HepG2 (cell line): ENCODE data around the gene LGALS4. TPM values are rescaled to one million over a fixed set of nuclear protein-coding genes. Genes with fewer than 3 reads are reported as not detected.

Experiments used
- ARID2 ChIP-seq: sonication (generic); formaldehyde crosslinking; IDR thresholded peaks from 2 replicates; pipeline ENCODE4 v1.8.1; 2022; ENCODE audit warnings: mild to moderate bottlenecking, missing genetic modification reagents, borderline replicate concordance
- CBX5 ChIP-seq: sonication (generic); formaldehyde crosslinking; IDR thresholded peaks from 2 replicates; pipeline ENCODE4 v1.4.0; 2020; ENCODE audit warnings: missing genetic modification reagents, borderline replicate concordance
- CENPT ChIP-seq: sonication (generic); formaldehyde crosslinking; IDR thresholded peaks from 2 replicates; pipeline ENCODE4 v1.8.0; 2022; ENCODE audit warnings: low read depth, mild to moderate bottlenecking, moderate library complexity, missing genetic modification reagents
- CREB1 ChIP-seq, 2 experiments: fragments of 450-650 bp in 1 of 2; IDR thresholded peaks; 2 replicates each; pipeline ENCODE4 v1.6.1; 2016 to 2017; ENCODE audit warnings: control low read depth in 1 of 2, mild to moderate bottlenecking in 1 of 2, missing compliant biosample characterization in 1 of 2, missing genetic modification characterization in 1 of 2
- ELF4 ChIP-seq: sonication (generic); formaldehyde crosslinking; IDR thresholded peaks from 2 replicates; pipeline ENCODE4 v1.5.0; 2020; ENCODE audit warnings: missing genetic modification reagents, mild to moderate bottlenecking, moderate library complexity, borderline replicate concordance
- GPN1 ChIP-seq: sonication (generic); formaldehyde crosslinking; IDR thresholded peaks from 2 replicates; pipeline ENCODE4 v1.5.1; 2020; ENCODE audit warnings: missing genetic modification reagents, borderline replicate concordance
- HNRNPLL ChIP-seq: fragments of 200-400 bp; formaldehyde crosslinking; IDR thresholded peaks from 2 replicates; pipeline ENCODE4 v1.6.1; 2017; ENCODE audit warnings: mild to moderate bottlenecking, low read depth, low read length; ENCODE audit not compliant: poor library complexity, severe bottlenecking
- MED13 ChIP-seq: sonication (generic); formaldehyde crosslinking; IDR thresholded peaks from 2 replicates; pipeline ENCODE4 v1.5.0; 2020; ENCODE audit warnings: missing genetic modification reagents
- MTF1 ChIP-seq: sonication (generic); formaldehyde crosslinking; IDR thresholded peaks from 2 replicates; pipeline ENCODE4 v1.5.0; 2020; ENCODE audit warnings: missing genetic modification reagents
- MYC ChIP-seq: sonication (generic); formaldehyde crosslinking; IDR thresholded peaks from 2 replicates; pipeline ENCODE4 v1.9.0; 2021; ENCODE audit warnings: missing genetic modification reagents, borderline replicate concordance
- NCOA2 ChIP-seq: sonication (generic); formaldehyde crosslinking; IDR thresholded peaks from 2 replicates; pipeline ENCODE4 v1.8.0; 2022; ENCODE audit warnings: inconsistent platforms
- PBX3 ChIP-seq: sonication (generic); formaldehyde crosslinking; IDR thresholded peaks from 2 replicates; pipeline ENCODE4 v1.8.1; 2023; ENCODE audit warnings: missing genetic modification reagents, inconsistent platforms, borderline replicate concordance
- PHF8 ChIP-seq: sonication (generic); formaldehyde crosslinking; IDR thresholded peaks from 2 replicates; pipeline ENCODE4 v1.5.0; 2020; ENCODE audit warnings: missing genetic modification reagents
- SRSF9 ChIP-seq: fragments of 200-400 bp; formaldehyde crosslinking; IDR thresholded peaks from 2 replicates; pipeline ENCODE4 v1.6.1; 2018; ENCODE audit warnings: borderline replicate concordance, mild to moderate bottlenecking, low read depth, low read length; ENCODE audit not compliant: insufficient read depth, poor library complexity, severe bottlenecking
- SUZ12 ChIP-seq: fragments of 150-350 bp; IDR thresholded peaks from 2 replicates; pipeline ENCODE4 v1.6.1; 2014; ENCODE audit warnings: low read depth, low read length
- U2AF1 ChIP-seq: fragments of 200-400 bp; formaldehyde crosslinking; optimal IDR thresholded peaks from 2 replicates; pipeline ENCODE3; 2017; ENCODE audit warnings: mild to moderate bottlenecking, low read depth, low read length
- YY1 ChIP-seq: IDR thresholded peaks from 2 replicates; pipeline ENCODE4 v1.6.1; 2011; ENCODE audit warnings: low read length, low read depth, moderate library complexity, mild to moderate bottlenecking; ENCODE audit not compliant: insufficient read depth, insufficient replicate concordance
- ZBTB39 ChIP-seq: sonication (generic); formaldehyde crosslinking; IDR thresholded peaks from 2 replicates; pipeline ENCODE4 v1.5.0; 2020; ENCODE audit warnings: missing genetic modification reagents
- ZFP62 ChIP-seq: sonication (generic); formaldehyde crosslinking; IDR thresholded peaks from 2 replicates; pipeline ENCODE4 v1.4.0; 2020; ENCODE audit warnings: missing genetic modification reagents
- ZNF180 ChIP-seq: sonication (generic); formaldehyde crosslinking; IDR thresholded peaks from 2 replicates; pipeline ENCODE4 v1.4.0; 2020; ENCODE audit warnings: low read depth, missing genetic modification reagents, borderline replicate concordance
- ZNF510 ChIP-seq: sonication (generic); formaldehyde crosslinking; IDR thresholded peaks from 2 replicates; pipeline ENCODE4 v1.4.0; 2020; ENCODE audit warnings: low read depth, mild to moderate bottlenecking, missing genetic modification reagents
- ZNF546 ChIP-seq: sonication (generic); formaldehyde crosslinking; conservative IDR thresholded peaks from 2 replicates; pipeline ENCODE4 v1.8.1; 2023; ENCODE audit warnings: mild to moderate bottlenecking, missing genetic modification reagents
- ZNF547 ChIP-seq: sonication (generic); formaldehyde crosslinking; IDR thresholded peaks from 2 replicates; pipeline ENCODE4 v1.5.1; 2020; ENCODE audit warnings: mild to moderate bottlenecking, missing genetic modification reagents
- ZNF570 ChIP-seq: sonication (generic); formaldehyde crosslinking; IDR thresholded peaks from 2 replicates; pipeline ENCODE4 v1.4.0; 2020; ENCODE audit warnings: mild to moderate bottlenecking, missing genetic modification reagents, borderline replicate concordance
- ZNF580 ChIP-seq: IDR thresholded peaks from 2 replicates; pipeline ENCODE4 v1.6.1; 2016; ENCODE audit warnings: low read depth, borderline replicate concordance
- polyA plus RNA-seq, 8 experiments: library from polyadenylated mRNA; depleted of rRNA in 3 of 8; stranded (reverse) in 7 of 8; unstranded in 1 of 8; fragments of >200 nt; fragmentation: Illumina TruSeq in 4 of 8; extraction: Trizol in 4 of 8; gene quantifications; 2 replicates each; pipeline versions ENCODE4 v1.2.1 to v1.2.3, GENCODE V29; 2011 to 2016; ENCODE audit warnings: low read depth in 4 of 8, missing spikeins in 1 of 8, mixed read lengths in 1 of 8; ENCODE audit not compliant: insufficient read depth in 1 of 8
- total RNA-seq, 5 experiments: library from RNA; depleted of rRNA; stranded (reverse); fragments of >200 nt; fragmentation: Illumina TruSeq; extraction: Trizol; gene quantifications; 2 replicates each; pipeline ENCODE4 v1.2.3, GENCODE V29; 2016; ENCODE audit warnings: low read depth in 1 of 5
- TF ChIP-seq, protein P1 (sequence below): sonication (generic); formaldehyde crosslinking; conservative IDR thresholded peaks from 2 replicates; pipeline ENCODE4 v1.4.0; 2020; ENCODE audit warnings: missing genetic modification reagents

Gene LGALS4
- total and polyA plus RNA-seq, 2 of the 13 experiments (the other 11 are each of a cell fraction or from before 2014, with no cell fraction given), result 0.24 to 0.71 TPM

DNA sequence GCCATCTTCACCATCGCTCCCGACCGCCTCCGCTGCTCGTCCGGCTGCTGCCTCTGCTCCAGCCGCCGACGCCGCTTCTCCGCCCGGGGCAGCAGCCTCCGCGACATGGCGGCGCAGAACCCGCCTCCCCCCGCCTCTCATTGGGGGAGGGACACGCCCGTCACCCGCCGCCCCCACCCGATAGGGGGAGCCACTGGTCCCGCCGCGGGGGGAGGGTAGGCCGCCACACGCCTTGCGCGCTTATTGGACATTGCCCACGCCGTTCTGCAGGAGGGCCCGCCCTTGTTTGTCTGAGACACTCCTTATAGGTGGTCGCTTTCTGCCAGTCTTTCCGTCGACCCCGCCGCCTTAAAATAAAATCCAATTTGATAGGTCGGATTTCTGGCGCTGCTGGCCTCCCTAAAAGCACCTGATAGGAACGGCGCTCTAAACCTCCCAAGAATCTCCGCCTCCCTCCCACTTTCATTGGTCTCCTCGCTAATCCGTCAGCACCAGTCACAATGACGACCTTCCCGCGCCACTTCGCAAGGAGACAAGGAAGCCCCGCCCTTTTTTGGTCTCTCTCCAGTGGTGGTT, 37.2 kb upstream of the LGALS4 start, which contains the start of gene HNRNPL (continued):
- TF ChIP-seq, protein P1, sequence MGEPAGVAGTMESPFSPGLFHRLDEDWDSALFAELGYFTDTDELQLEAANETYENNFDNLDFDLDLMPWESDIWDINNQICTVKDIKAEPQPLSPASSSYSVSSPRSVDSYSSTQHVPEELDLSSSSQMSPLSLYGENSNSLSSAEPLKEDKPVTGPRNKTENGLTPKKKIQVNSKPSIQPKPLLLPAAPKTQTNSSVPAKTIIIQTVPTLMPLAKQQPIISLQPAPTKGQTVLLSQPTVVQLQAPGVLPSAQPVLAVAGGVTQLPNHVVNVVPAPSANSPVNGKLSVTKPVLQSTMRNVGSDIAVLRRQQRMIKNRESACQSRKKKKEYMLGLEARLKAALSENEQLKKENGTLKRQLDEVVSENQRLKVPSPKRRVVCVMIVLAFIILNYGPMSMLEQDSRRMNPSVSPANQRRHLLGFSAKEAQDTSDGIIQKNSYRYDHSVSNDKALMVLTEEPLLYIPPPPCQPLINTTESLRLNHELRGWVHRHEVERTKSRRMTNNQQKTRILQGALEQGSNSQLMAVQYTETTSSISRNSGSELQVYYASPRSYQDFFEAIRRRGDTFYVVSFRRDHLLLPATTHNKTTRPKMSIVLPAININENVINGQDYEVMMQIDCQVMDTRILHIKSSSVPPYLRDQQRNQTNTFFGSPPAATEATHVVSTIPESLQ (CRISPR knock-in tag), result no peak
- no peak; the same call in 1 of the 2 replicates for TF ChIP-seq GPN1 (CRISPR knock-in tag)
- peak; percentile 97 for TF ChIP-seq CREB1 (IDR thresholded peaks at IDR 0.05)
- peak; percentile 98 for TF ChIP-seq CREB1 (CRISPR knock-in tag; IDR thresholded peaks at IDR 0.05)
- no peak for TF ChIP-seq ZNF580 (CRISPR knock-in tag)
- no peak for TF ChIP-seq MTF1 (CRISPR knock-in tag)
- no peak for TF ChIP-seq MED13 (CRISPR knock-in tag)
- TF ChIP-seq SRSF9, result no peak
- no peak for TF ChIP-seq ARID2
- TF ChIP-seq PHF8 (CRISPR knock-in tag), result peak; percentile 36
- no peak for TF ChIP-seq ZFP62
- TF ChIP-seq ZNF546 (CRISPR knock-in tag), result no peak
- no peak for TF ChIP-seq ZNF510 (CRISPR knock-in tag)
- TF ChIP-seq ELF4 (CRISPR knock-in tag), result no peak
- no peak for TF ChIP-seq ZNF180
- no peak for TF ChIP-seq ZBTB39
- TF ChIP-seq ZNF547 (CRISPR knock-in tag), result no peak
- TF ChIP-seq MYC (CRISPR knock-in tag), result no peak
- no peak for TF ChIP-seq HNRNPLL
- TF ChIP-seq YY1, result peak; percentile 92
- TF ChIP-seq CBX5 (CRISPR knock-in tag), result no peak
- TF ChIP-seq NCOA2 (CRISPR knock-in tag), result no peak
- no peak for TF ChIP-seq U2AF1
- TF ChIP-seq ZNF570, result no peak
- no peak for TF ChIP-seq CENPT (CRISPR knock-in tag)
- TF ChIP-seq SUZ12, result no peak
- TF ChIP-seq PBX3 (CRISPR knock-in tag), result peak; percentile 96; the same call in 1 of the 2 replicates
